H1 (cell line): ENCODE data around the gene BSN. TPM values are rescaled to one million over a fixed set of nuclear protein-coding genes. Genes with fewer than 3 reads are reported as not detected.

Experiments
- ASH2L ChIP-seq: fragments of 200-600, 300-600 bp; sonication (generic); IDR thresholded peaks from one replicate; pipeline ENCODE4 v1.7.1; 2017; ENCODE audit warnings: low read length
- polyA plus RNA-seq, 7 experiments: library from polyadenylated mRNA; depleted of rRNA in 3 of 7; stranded (reverse) in 5 of 7; unstranded in 2 of 7; fragments of >200 nt in 5 of 7; fragments of 200-250 nt in 2 of 7; gene quantifications; 1 replicate in 5 of 7; 2 replicates in 1 of 7; 4 replicates in 1 of 7; pipeline versions ENCODE4 v1.2.1 to v1.2.3, GENCODE V29; 2011 to 2013; ENCODE audit warnings: missing spikeins in 2 of 7, mixed read lengths in 2 of 7
- total RNA-seq: library from RNA; stranded (reverse); fragmentation: NEBNext Ultra II Directional; extraction: Animal tissue kit (Norgen Biotek cat#: 25700); gene quantifications from 2 replicates; pipeline ENCODE4 v1.2.1, GENCODE V29; 2021

The BSN gene
- total and polyA plus RNA-seq, 2 of the 8 experiments (the other 6 are each of a cell fraction or from before 2014, with no cell fraction given): 0.60 to 3.0 TPM

DNA sequence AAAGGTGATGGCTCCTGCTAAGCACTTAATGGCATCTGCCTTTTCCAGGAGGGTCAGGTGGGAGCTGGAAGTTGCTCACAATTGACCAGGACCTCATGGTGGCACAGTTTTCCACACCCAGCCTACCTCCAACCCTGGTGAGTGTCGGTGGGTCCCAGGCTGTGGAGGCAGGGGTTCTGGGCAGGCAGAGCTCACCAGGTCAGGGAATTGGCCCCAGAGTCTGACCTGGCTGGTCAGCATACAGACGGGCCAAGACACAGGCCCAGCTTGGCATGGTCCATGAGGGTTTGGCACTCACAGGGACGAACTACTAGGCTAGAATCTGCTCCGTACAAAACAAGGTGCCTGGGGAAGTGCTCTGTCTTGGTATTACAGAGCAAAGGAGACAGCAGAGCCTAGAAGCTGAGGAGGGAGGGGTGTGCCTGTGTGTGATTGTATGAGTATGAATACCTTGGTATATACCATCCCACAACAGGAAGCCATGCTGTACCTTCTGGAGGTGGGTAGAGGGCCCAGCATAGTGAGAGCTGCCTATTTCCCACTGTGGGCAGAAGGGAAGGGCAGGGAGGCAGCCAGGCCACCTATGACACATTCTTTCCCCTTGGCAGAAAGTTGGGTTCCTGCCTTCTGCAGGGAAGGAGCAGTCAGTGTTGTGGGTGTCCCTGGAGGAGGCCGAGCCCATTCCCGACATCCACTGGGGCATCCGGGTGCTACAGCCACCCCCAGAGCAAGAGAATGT, 126.4 kb downstream of the BSN start (continued):
- TF ChIP-seq ASH2L: no peak
